Neural cell (in vitro differentiated cells): ENCODE data around the gene HAND2. TPM values are rescaled to one million over a fixed set of nuclear protein-coding genes. Genes with fewer than 3 reads are reported as not detected.

ENCODE experiments used
- H2AFZ ChIP-seq: fragments of 200-600, 300-800 bp; sonication (generic), shearing (Covaris generic); 2 replicates; pipeline ENCODE4 v1.6.0; 2014; ENCODE audit warnings: low read depth, mild to moderate bottlenecking, antibody characterized with exemption, low read length, moderate library complexity
- H3F3A ChIP-seq: fragments of 200-600 bp; shearing (Covaris generic); 2 replicates; pipeline ENCODE4 v1.6.1; 2016; ENCODE audit warnings: mild to moderate bottlenecking, moderate library complexity, mixed read lengths, antibody characterized with exemption, low read length; ENCODE audit not compliant: insufficient read depth, poor library complexity, severe bottlenecking
- H3K27ac ChIP-seq: fragments of 200-600, 300-800 bp; sonication (generic), shearing (Covaris generic); 2 replicates; pipeline ENCODE4 v1.5.1; 2014; ENCODE audit warnings: mild to moderate bottlenecking, low read length, moderate library complexity
- H3K27me3 ChIP-seq: fragments of 300-800, 200-600 bp; sonication (generic), shearing (Covaris generic); 2 replicates; pipeline ENCODE4 v1.6.0; 2014; ENCODE audit warnings: mild to moderate bottlenecking, low read depth, low read length, moderate library complexity; ENCODE audit not compliant: insufficient read depth
- H3K36me3 ChIP-seq: fragments of 300-800, 200-600 bp; sonication (generic), shearing (Covaris generic); 2 replicates; pipeline ENCODE4 v1.5.1; 2014; ENCODE audit warnings: mild to moderate bottlenecking, antibody characterized with exemption, low read length, moderate library complexity; ENCODE audit not compliant: insufficient read depth
- H3K4me2 ChIP-seq: fragments of 300-800, 200-600 bp; sonication (generic), shearing (Covaris generic); 2 replicates; pipeline ENCODE4 v1.6.0; 2014; ENCODE audit warnings: mild to moderate bottlenecking, low read length
- H3K4me3 ChIP-seq: fragments of 300-800, 200-600 bp; sonication (generic), shearing (Covaris generic); 2 replicates; pipeline ENCODE4 v1.5.1; 2014; ENCODE audit warnings: mild to moderate bottlenecking, low read length, moderate library complexity
- H3K79me2 ChIP-seq: fragments of 200-600 bp; shearing (Covaris generic); replicated peaks from 2 replicates; pipeline ENCODE4 v1.6.0; 2014; ENCODE audit warnings: mild to moderate bottlenecking, low read length, moderate library complexity; ENCODE audit not compliant: insufficient read depth
- H3K9ac ChIP-seq: fragments of 300-800, 200-600 bp; sonication (generic), shearing (Covaris generic); 2 replicates; pipeline ENCODE4 v1.6.1; 2016; ENCODE audit warnings: mild to moderate bottlenecking, low read length, mixed read lengths
- H3K9me2 ChIP-seq: fragments of 200-600 bp; shearing (Covaris generic); 2 replicates; pipeline ENCODE4 v1.6.1; 2016; ENCODE audit warnings: mild to moderate bottlenecking, low read length, mixed read lengths; ENCODE audit not compliant: insufficient read depth
- H3K9me3 ChIP-seq: fragments of 200-600, 300-800 bp; sonication (generic), shearing (Covaris generic); 2 replicates; pipeline ENCODE4 v1.6.1; 2016; ENCODE audit warnings: mild to moderate bottlenecking, mixed run types, low read length, moderate library complexity, mixed read lengths
- H4K20me1 ChIP-seq: fragments of 200-600 bp; shearing (Covaris generic); 2 replicates; pipeline ENCODE4 v1.6.1; 2016; ENCODE audit warnings: mild to moderate bottlenecking, mixed run types; ENCODE audit not compliant: insufficient read depth
- CTCF ChIP-seq: fragments of 450-650 bp; IDR thresholded peaks from 2 replicates; pipeline ENCODE4 v1.5.1; 2014; ENCODE audit warnings: antibody characterized with exemption, mild to moderate bottlenecking, moderate library complexity; ENCODE audit not compliant: poor library complexity, severe bottlenecking
- EP300 ChIP-seq: fragments of 450-650 bp; conservative IDR thresholded peaks from 2 replicates; pipeline ENCODE4 v1.6.1; 2014; ENCODE audit warnings: antibody characterized with exemption, mild to moderate bottlenecking, moderate library complexity; ENCODE audit not compliant: poor library complexity, severe bottlenecking
- EZH2 ChIP-seq: fragments of 200-600, 300-800 bp; shearing (Covaris generic), sonication (generic); IDR thresholded peaks from 2 replicates; pipeline ENCODE4 v1.6.1; 2014; ENCODE audit warnings: antibody characterized with exemption, low read length, borderline replicate concordance, mild to moderate bottlenecking; ENCODE audit not compliant: insufficient read depth, poor library complexity, severe bottlenecking
- MXI1 ChIP-seq: fragments of 450-650 bp; conservative IDR thresholded peaks from 2 replicates; pipeline ENCODE4 v1.6.1; 2014; ENCODE audit warnings: antibody characterized with exemption, mild to moderate bottlenecking; ENCODE audit not compliant: poor library complexity, severe bottlenecking
- POLR2AphosphoS5 ChIP-seq: IDR thresholded peaks from 2 replicates; pipeline ENCODE4 v1.6.1; 2012
- RAD21 ChIP-seq: fragments of 450-650 bp; conservative IDR thresholded peaks from 2 replicates; pipeline ENCODE4 v1.6.1; 2014; ENCODE audit warnings: antibody characterized with exemption, mild to moderate bottlenecking, moderate library complexity
- REST ChIP-seq: IDR thresholded peaks from 2 replicates; pipeline ENCODE4 v1.6.1; 2012; ENCODE audit warnings: borderline replicate concordance
- SMC3 ChIP-seq: fragments of 450-650 bp; conservative IDR thresholded peaks from 2 replicates; pipeline ENCODE4 v1.6.1; 2014; ENCODE audit warnings: antibody characterized with exemption, mild to moderate bottlenecking, moderate library complexity; ENCODE audit not compliant: poor library complexity
- TAF1 ChIP-seq: IDR thresholded peaks from 2 replicates; pipeline ENCODE4 v1.6.1; 2012; ENCODE audit warnings: low read depth
- polyA plus RNA-seq: library from polyadenylated mRNA; depleted of rRNA; stranded (reverse); fragments of >200 nt; gene quantifications from 2 replicates; pipeline ENCODE4 v1.2.3, GENCODE V29; 2014

Gene HAND2
- polyA plus RNA-seq, 1 donor from 2014 or later = not detected

GRCh38 chr4:173490817-173491528, 39.1 kb downstream of the HAND2 start:
- H3K9me3 ChIP-seq = peaks cover 4% of the 10 kb centered on the region
- H3K4me2 ChIP-seq = no peak overlapping the region
- no peak for TF ChIP-seq CTCF
- TF ChIP-seq RAD21 = no peak
- TF ChIP-seq EZH2 = no peak
- no peak for TF ChIP-seq POLR2AphosphoS5
- no peak for TF ChIP-seq SMC3
- no peak for TF ChIP-seq EP300
- TF ChIP-seq MXI1 = no peak
- TF ChIP-seq TAF1 = no peak
- TF ChIP-seq REST = no peak
- H3K27ac ChIP-seq = no peak overlapping the region
- H3K36me3 ChIP-seq = no peaks in the 10 kb centered on the region
- no peak overlapping the region for H2AFZ ChIP-seq
- H3K79me2 ChIP-seq = no peaks in the 10 kb centered on the region
- H3K9me2 ChIP-seq = no peaks in the 10 kb centered on the region
- peaks cover 29% of the 10 kb centered on the region for H3K27me3 ChIP-seq
- H3K4me3 ChIP-seq = no peak overlapping the region
- H3F3A ChIP-seq = no peaks in the 10 kb centered on the region
- no peaks in the 10 kb centered on the region for H4K20me1 ChIP-seq
- H3K9ac ChIP-seq = no peak overlapping the region

GRCh38 chr4:173490256-173490655, 39.8 kb downstream of the HAND2 start:
- no peaks in the 10 kb centered on the region for H4K20me1 ChIP-seq
- H3F3A ChIP-seq = no peaks in the 10 kb centered on the region
- no peak overlapping the region for H3K9ac ChIP-seq
- H2AFZ ChIP-seq = no peak overlapping the region
- TF ChIP-seq EZH2 = no peak
- TF ChIP-seq MXI1 = no peak
- TF ChIP-seq RAD21 = no peak
- no peak for TF ChIP-seq CTCF
- no peak for TF ChIP-seq POLR2AphosphoS5
- TF ChIP-seq SMC3 = no peak
- TF ChIP-seq TAF1 = no peak
- TF ChIP-seq EP300 = no peak
- no peak for TF ChIP-seq REST
- H3K4me3 ChIP-seq = no peak overlapping the region
- H3K9me3 ChIP-seq = peaks cover 4% of the 10 kb centered on the region
- no peaks in the 10 kb centered on the region for H3K79me2 ChIP-seq
- H3K36me3 ChIP-seq = no peaks in the 10 kb centered on the region
- H3K27me3 ChIP-seq = peaks cover 22% of the 10 kb centered on the region
- no peak overlapping the region for H3K4me2 ChIP-seq
- no peaks in the 10 kb centered on the region for H3K9me2 ChIP-seq
- no peak overlapping the region for H3K27ac ChIP-seq
